B cell (primary cell): ENCODE data around the gene RAP1GDS1.

Source experiments
- EZH2 ChIP-seq: IDR thresholded peaks from 2 replicates; pipeline ENCODE4 v1.6.1; 2012; ENCODE audit warnings: borderline replicate concordance, low read depth, mild to moderate bottlenecking, moderate library complexity, low read length; ENCODE audit not compliant: insufficient read depth, poor library complexity, severe bottlenecking
- TF ChIP-seq, protein P1 (sequence below): fragments of 200-600 bp; IDR thresholded peaks from one replicate; pipeline ENCODE4 v1.8.0; 2022; ENCODE audit warnings: antibody characterized with exemption, mild to moderate bottlenecking

DNA sequence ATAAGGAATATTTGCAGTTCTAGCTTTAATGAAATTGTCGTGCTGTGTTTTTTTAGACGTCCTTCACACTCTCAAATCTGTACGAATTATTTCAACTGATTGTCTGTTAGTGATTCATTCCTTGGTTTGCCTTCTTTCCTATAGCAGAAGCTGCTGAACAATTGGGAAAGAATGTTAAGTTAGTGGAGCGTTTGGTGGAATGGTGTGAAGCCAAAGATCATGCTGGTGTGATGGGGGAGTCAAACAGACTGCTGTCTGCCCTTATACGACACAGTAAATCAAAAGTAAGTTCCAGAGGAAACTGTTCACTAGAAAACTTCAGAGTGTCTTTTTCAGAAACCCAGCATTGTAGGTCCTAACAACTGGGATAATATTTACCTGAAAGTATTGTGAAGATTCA is 159.9 kb downstream of the RAP1GDS1 start:
- TF ChIP-seq, protein P1, sequence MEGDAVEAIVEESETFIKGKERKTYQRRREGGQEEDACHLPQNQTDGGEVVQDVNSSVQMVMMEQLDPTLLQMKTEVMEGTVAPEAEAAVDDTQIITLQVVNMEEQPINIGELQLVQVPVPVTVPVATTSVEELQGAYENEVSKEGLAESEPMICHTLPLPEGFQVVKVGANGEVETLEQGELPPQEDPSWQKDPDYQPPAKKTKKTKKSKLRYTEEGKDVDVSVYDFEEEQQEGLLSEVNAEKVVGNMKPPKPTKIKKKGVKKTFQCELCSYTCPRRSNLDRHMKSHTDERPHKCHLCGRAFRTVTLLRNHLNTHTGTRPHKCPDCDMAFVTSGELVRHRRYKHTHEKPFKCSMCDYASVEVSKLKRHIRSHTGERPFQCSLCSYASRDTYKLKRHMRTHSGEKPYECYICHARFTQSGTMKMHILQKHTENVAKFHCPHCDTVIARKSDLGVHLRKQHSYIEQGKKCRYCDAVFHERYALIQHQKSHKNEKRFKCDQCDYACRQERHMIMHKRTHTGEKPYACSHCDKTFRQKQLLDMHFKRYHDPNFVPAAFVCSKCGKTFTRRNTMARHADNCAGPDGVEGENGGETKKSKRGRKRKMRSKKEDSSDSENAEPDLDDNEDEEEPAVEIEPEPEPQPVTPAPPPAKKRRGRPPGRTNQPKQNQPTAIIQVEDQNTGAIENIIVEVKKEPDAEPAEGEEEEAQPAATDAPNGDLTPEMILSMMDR = no peak
- TF ChIP-seq EZH2 = no peak
